ENCODE data around the gene TP53I13. TPM values are rescaled to one million over a fixed set of nuclear protein-coding genes. Genes with fewer than 3 reads are reported as not detected.

The TP53I13 gene
- total RNA-seq, 1 experiment from 2014 or later, result 33.3 TPM

DNA sequence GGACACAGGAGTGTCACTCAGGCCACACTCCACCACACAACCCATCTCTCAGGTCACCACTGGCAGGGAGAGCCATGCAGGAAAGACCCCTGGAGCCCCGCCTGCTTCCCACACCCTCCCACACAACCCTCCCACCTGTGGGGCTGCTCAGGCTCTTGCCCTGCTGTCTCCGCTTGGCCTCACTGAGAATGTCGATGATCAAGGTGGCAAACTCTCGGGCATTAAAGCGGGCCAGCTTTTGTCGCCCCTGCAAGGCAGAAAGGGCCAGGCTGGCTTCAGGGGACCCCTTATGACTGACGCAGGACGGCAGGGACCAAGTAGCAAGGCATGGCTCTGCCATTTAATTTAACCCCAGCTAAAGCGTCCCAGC is 8.5 kb downstream of the TP53I13 start:
- H3K9ac ChIP-seq (ENCODE audit: low read length), result no peak overlapping the region
- ChIA-PET POLR2A (no interaction called here), CTCF (interaction anchor here (2.1 to 6.0 kb wide), 2 partner anchors 11 to 15 kb away, joined by 4 to 38 read pairs; partner anchors contain the start of genes ABHD15 and ANKRD13B)

More for the DNA sequence above, 8.5 kb downstream of the TP53I13 start:
- intact Hi-C loops (cut with micrococcal nuclease), result no loop called here
- TF ChIP-seq, protein P1, sequence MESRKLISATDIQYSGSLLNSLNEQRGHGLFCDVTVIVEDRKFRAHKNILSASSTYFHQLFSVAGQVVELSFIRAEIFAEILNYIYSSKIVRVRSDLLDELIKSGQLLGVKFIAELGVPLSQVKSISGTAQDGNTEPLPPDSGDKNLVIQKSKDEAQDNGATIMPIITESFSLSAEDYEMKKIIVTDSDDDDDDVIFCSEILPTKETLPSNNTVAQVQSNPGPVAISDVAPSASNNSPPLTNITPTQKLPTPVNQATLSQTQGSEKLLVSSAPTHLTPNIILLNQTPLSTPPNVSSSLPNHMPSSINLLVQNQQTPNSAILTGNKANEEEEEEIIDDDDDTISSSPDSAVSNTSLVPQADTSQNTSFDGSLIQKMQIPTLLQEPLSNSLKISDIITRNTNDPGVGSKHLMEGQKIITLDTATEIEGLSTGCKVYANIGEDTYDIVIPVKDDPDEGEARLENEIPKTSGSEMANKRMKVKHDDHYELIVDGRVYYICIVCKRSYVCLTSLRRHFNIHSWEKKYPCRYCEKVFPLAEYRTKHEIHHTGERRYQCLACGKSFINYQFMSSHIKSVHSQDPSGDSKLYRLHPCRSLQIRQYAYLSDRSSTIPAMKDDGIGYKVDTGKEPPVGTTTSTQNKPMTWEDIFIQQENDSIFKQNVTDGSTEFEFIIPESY (IDR thresholded peaks at IDR 0.05; ENCODE audit: extremely low read depth, insufficient replicate concordance, low read length), result no peak
- TF ChIP-seq REST (IDR thresholded peaks at IDR 0.05; ENCODE audit: low read depth) (no peak), SIN3A (IDR thresholded peaks at IDR 0.05; ENCODE audit: low read depth) (no peak), SP1 (IDR thresholded peaks at IDR 0.05; ENCODE audit: low read depth) (no peak), ELF1 (IDR thresholded peaks at IDR 0.05; ENCODE audit: borderline replicate concordance, low read depth) (no peak)
- Histone ChIP-seq H3K9me3 (ENCODE audit: control insufficient read depth in 1 of 2, insufficient read depth in 1 of 2, low read depth in 1 of 2, low read length in 2 of 2) (no peaks in the 10 kb centered on the region), H3K27ac (ENCODE audit: low read depth, low read length) (no peak overlapping the region), H3K9me2 (ENCODE audit: insufficient read depth) (no peaks in the 10 kb centered on the region), H3K4me2 (ENCODE audit: low read length) (no peak overlapping the region), H2AFZ (ENCODE audit: low read depth, low read length, poor library complexity, severe bottlenecking) (no peak overlapping the region), H3K79me2 (ENCODE audit: insufficient read depth, low read length) (no peaks in the 10 kb centered on the region), H3K36me3 (ENCODE audit: control insufficient read depth in 1 of 2, insufficient read depth in 2 of 2, low read length in 2 of 2) (peaks cover 9 to 10% of the 10 kb centered on the region in 2 experiments; a peak in 2 of 4 replicates), H3K4me1 (ENCODE audit: control insufficient read depth in 1 of 2, insufficient read depth in 2 of 2, low read length in 2 of 2) (peaks cover 0 to 14% of the 10 kb centered on the region in 2 experiments; a peak in 2 of 4 replicates), H3K4me3 (replicated peaks in 1 of 2; ENCODE audit: low read depth in 1 of 2, low read length in 2 of 2) (no peak overlapping the region), H3K27me3 (ENCODE audit: insufficient read depth, low read length) (no peaks in the 10 kb centered on the region), H4K20me1 (ENCODE audit: insufficient read depth) (no peaks in the 10 kb centered on the region)
- DNase-seq (ENCODE audit: low read depth, low spot score), result no peak
- ATAC-seq, result no peak
- RAD21 ChIA-PET (ENCODE audit: low non-redundant PET in 1 of 2, low total read pairs in 2 of 2, uncharacterized antibody in 2 of 2, unreplicated experiment in 2 of 2), result no interaction called here
- no TSS peak for BruUV-seq (replicated peaks)

Measured in HCT116 (cell line).